ENCODE measurements around the gene XYLB. TPM values are rescaled to one million over a fixed set of nuclear protein-coding genes. Genes with fewer than 3 reads are reported as not detected.

XYLB gene
- total RNA-seq, 4 donors from 2014 or later: 0.76 to 3.4 (median 1.6) TPM

DNA sequence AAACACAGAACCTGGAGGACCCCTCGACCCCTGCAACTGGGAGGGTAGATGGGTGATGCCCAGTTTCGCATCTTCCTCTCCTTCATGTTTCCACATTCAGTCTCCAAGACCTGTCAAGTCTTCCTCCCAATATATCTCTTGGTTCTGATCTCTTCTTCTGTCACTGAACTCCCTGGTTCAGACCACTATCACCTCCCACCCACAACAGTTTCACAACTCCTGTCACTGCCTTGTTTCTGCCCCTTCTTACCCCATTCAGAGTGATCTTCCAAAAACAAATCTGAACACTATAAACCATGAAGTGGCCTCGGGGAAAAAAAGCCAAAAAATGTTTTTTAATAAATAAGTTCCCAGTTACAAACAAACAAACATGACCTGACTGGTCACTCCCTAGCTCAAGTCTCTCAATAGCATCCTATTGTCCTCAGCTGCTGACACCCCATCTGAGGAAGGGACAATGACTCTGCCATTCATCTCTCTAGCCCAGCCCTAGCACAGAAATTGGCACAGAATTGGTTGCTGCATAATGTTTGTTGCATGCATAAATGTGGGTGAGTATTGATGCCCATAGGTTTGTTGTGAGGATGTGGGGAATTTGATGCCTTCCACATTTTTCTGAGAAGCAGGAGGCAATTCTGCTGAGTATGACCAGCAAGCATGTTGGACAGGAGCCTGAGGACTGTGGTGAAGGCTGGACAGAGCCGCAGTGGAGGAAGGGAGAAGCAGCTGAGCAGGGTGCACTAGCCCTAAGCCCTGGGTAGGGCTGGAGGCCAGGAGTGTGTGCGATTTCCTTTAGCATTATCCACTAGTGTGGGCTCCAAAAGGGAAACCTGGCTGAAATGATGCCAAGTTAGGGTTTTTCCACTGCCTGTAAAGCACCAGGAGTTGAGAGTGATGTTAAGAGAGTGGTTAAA is 12.2 kb upstream of the XYLB start:
- TF ChIP-seq POLR2AphosphoS5 (IDR thresholded peaks at IDR 0.05): no peak
- TF ChIP-seq EP300 (IDR thresholded peaks at IDR 0.05): no peak
- no peak for TF ChIP-seq POLR2A (IDR thresholded peaks at IDR 0.05)
- TF ChIP-seq, protein P1, sequence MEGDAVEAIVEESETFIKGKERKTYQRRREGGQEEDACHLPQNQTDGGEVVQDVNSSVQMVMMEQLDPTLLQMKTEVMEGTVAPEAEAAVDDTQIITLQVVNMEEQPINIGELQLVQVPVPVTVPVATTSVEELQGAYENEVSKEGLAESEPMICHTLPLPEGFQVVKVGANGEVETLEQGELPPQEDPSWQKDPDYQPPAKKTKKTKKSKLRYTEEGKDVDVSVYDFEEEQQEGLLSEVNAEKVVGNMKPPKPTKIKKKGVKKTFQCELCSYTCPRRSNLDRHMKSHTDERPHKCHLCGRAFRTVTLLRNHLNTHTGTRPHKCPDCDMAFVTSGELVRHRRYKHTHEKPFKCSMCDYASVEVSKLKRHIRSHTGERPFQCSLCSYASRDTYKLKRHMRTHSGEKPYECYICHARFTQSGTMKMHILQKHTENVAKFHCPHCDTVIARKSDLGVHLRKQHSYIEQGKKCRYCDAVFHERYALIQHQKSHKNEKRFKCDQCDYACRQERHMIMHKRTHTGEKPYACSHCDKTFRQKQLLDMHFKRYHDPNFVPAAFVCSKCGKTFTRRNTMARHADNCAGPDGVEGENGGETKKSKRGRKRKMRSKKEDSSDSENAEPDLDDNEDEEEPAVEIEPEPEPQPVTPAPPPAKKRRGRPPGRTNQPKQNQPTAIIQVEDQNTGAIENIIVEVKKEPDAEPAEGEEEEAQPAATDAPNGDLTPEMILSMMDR (IDR thresholded peaks at IDR 0.05): no peak
- no peak overlapping the region for H3K4me3 ChIP-seq

GRCh38 chr3:38335263-38335662 is 11.3 kb upstream of the XYLB start:
- no peak overlapping the region for H3K4me3 ChIP-seq
- no peak for DNase-seq (ENCODE audit: low spot score in 2 of 2)
- whole genome bisulfite sequencing: 77% methylated on average over 6 of the region's 6 CpGs
- no peak overlapping the region for H3K27ac ChIP-seq
- no peaks in the 10 kb centered on the region for H3K36me3 ChIP-seq
- TF ChIP-seq EP300 (IDR thresholded peaks at IDR 0.05) (no peak), POLR2AphosphoS5 (IDR thresholded peaks at IDR 0.05) (no peak), POLR2A (IDR thresholded peaks at IDR 0.05) (no peak)
- TF ChIP-seq, protein P1 (IDR thresholded peaks at IDR 0.05): no peak
- H3K27me3 ChIP-seq: no peaks in the 10 kb centered on the region
- no peaks in the 10 kb centered on the region for H3K9me3 ChIP-seq
- H3K4me1 ChIP-seq: no peaks in the 10 kb centered on the region

More for the DNA sequence above, 12.2 kb upstream of the XYLB start:
- Histone ChIP-seq H3K27me3 (no peaks in the 10 kb centered on the region), H3K4me1 (no peaks in the 10 kb centered on the region), H3K36me3 (no peaks in the 10 kb centered on the region), H3K27ac (no peak overlapping the region), H3K9me3 (no peaks in the 10 kb centered on the region)
- WGBS: 72% methylated on average over 5 of the region's 5 CpGs
- DNase-seq (ENCODE audit: low spot score in 2 of 2): no peak

DNA sequence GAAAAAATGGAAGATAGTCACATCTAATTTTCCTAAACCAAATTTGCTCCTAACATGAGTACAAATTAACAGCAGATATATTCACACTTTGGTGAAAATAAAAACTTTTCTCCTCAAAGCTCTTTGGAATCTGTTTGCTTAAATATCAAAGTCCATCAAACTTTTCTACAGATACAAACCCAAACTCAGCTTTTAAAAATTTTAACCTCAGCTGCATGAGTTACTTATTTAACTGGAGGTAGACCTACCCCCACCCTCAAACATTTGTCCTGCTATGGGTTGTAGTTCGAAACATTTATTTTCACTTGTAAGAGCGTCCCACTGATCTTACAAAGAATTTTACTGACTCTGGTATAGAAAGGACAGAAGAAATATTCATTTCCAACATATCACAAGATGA is 8.9 kb upstream of the XYLB start:
- H3K36me3 ChIP-seq: no peaks in the 10 kb centered on the region
- H3K4me3 ChIP-seq: no peak overlapping the region
- no peak for DNase-seq (ENCODE audit: low spot score in 2 of 2)
- no peaks in the 10 kb centered on the region for H3K9me3 ChIP-seq
- no peak overlapping the region for H3K27ac ChIP-seq
- TF ChIP-seq POLR2A (IDR thresholded peaks at IDR 0.05) (no peak), POLR2AphosphoS5 (IDR thresholded peaks at IDR 0.05) (no peak), EP300 (IDR thresholded peaks at IDR 0.05) (no peak)
- TF ChIP-seq, protein P1 (IDR thresholded peaks at IDR 0.05): no peak
- no peaks in the 10 kb centered on the region for H3K27me3 ChIP-seq
- H3K4me1 ChIP-seq: no peaks in the 10 kb centered on the region
- WGBS: 90% methylated on average over 2 of the region's 2 CpGs

DNA sequence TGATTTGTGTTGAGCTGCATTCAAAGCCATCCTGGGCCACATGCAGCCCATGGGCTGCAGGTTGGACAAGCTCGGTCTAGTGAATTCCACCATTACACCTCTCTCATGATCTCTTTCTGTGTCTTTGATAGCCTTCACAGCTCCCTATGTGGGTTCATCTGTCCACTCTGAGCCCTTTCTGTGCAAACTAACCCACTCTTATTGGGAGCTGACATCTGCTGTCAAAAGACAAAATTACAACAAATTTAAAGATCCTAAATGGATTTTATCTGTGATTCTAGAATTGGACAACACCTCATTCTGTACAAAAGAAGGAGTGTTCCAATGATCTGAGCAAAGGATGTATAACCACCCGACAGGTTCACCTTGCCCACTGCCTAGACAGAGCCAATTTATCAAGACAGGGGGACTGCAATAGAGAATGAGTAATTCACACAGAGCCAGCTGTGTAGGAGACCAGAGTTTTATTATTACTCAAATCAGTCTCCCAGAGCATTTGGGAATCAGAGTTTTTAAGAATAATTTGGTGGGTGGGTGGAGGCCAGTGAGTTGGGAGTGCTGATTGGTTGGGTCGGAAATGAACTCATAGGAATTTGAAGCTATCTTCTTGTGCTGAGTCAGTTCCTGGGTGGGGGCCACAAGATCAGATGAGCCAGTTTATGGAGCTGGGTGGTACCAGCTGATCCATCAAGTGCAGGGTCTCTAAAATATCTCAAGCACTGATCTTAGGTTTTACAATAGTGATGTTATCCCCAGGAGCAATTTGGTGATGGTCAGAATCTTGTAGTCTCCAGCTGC is 2.6 kb upstream of the XYLB start:
- Histone ChIP-seq H3K4me1 (peaks cover 18% of the 10 kb centered on the region), H3K27me3 (no peaks in the 10 kb centered on the region), H3K27ac (no peak overlapping the region), H3K4me3 (no peak overlapping the region), H3K36me3 (no peaks in the 10 kb centered on the region), H3K9me3 (no peaks in the 10 kb centered on the region)
- TF ChIP-seq POLR2A (IDR thresholded peaks at IDR 0.05): no peak
- no peak for TF ChIP-seq EP300 (IDR thresholded peaks at IDR 0.05)
- TF ChIP-seq POLR2AphosphoS5 (IDR thresholded peaks at IDR 0.05): no peak
- TF ChIP-seq, protein P1 (IDR thresholded peaks at IDR 0.05): no peak
- no peak for DNase-seq (ENCODE audit: low spot score in 2 of 2)
- 89% methylated on average over 3 of the region's 3 CpGs for WGBS

Data from suprapubic skin (tissue), 4 donors.